SH-SY5Y (cell line): ENCODE data around the gene MFN2.

Source experiments
- GATA2 ChIP-seq: IDR thresholded peaks from 2 replicates; pipeline ENCODE4 v1.6.1; 2011; ENCODE audit warnings: mild to moderate bottlenecking, low read depth, low read length
- GATA3 ChIP-seq: IDR thresholded peaks from 2 replicates; pipeline ENCODE4 v1.6.1; 2011; ENCODE audit warnings: low read depth, mild to moderate bottlenecking, low read length, moderate library complexity

- TF ChIP-seq GATA2 (no peak), GATA3 (no peak)
These were observed 380 bp downstream of the MFN2 start for GRCh38 chr1:11980676-11980972.
